HEK293 (cell line): ENCODE measurements around the gene MFSD6L.
A peak's percentile ranks its signal among the peaks of the same experiment; 100 is the strongest.

Source experiments
- CTCF ChIA-PET: fragments of 350-600 bp; formaldehyde crosslinking; extraction: SDS; loops from one replicate; lab custom pipeline; 2021; ENCODE audit warnings: antibody characterized with exemption; lab: Yijun Ruan, JAX
- POLR2A ChIA-PET: fragments of 300-600 bp; formaldehyde crosslinking; extraction: SDS; loops from one replicate; lab custom pipeline; 2020; ENCODE audit warnings: antibody characterized with exemption, inconsistent platforms; lab: Yijun Ruan, JAX
- H3K27ac ChIP-seq: fragments of 200-500 bp; sonication (Bioruptor generic); 2 replicates; pipeline ENCODE4 v1.5.1; 2014; ENCODE audit warnings: low read depth, low read length, control low read depth, inconsistent platforms; ENCODE audit errors: extremely low read depth
- H3K36me3 ChIP-seq, 2 experiments: fragments of 200-500 bp in 1 of 2; sonication (Bioruptor generic) in 1 of 2; 1 replicate in 1 of 2; 2 replicates in 1 of 2; pipeline ENCODE4 v1.5.1; 2014 to 2017; ENCODE audit warnings: inconsistent platforms in 2 of 2, low read length in 2 of 2; ENCODE audit not compliant: control insufficient read depth in 2 of 2, insufficient read depth in 1 of 2
- H3K4me1 ChIP-seq: fragments of 200-500 bp; sonication (Bioruptor generic); 2 replicates; pipeline ENCODE4 v1.5.1; 2014; ENCODE audit warnings: mild to moderate bottlenecking, low read length, inconsistent platforms; ENCODE audit not compliant: control insufficient read depth, insufficient read depth
- H3K4me3 ChIP-seq: 2 replicates; pipeline ENCODE4 v1.5.1; 2011; ENCODE audit warnings: low read depth, mild to moderate bottlenecking, control low read depth, low read length, moderate library complexity
- H3K9me3 ChIP-seq: fragments of 200-500 bp; sonication (Bioruptor generic); 2 replicates; pipeline ENCODE4 v1.5.1; 2014; ENCODE audit warnings: low read depth, low read length, inconsistent platforms; ENCODE audit not compliant: control insufficient read depth, insufficient read depth
- ELK4 ChIP-seq: IDR thresholded peaks from 2 replicates; pipeline ENCODE4 v1.6.1; 2011; ENCODE audit warnings: mild to moderate bottlenecking, low read depth, low read length, borderline replicate concordance
- HOXC10 ChIP-seq: sonication (generic); formaldehyde crosslinking; IDR thresholded peaks from 2 replicates; pipeline ENCODE4 v1.8.1; 2023; ENCODE audit warnings: mild to moderate bottlenecking, missing genetic modification reagents
- HOXD13 ChIP-seq: sonication (generic); formaldehyde crosslinking; IDR thresholded peaks from 2 replicates; pipeline ENCODE4 v1.8.0; 2022; ENCODE audit warnings: missing genetic modification reagents, borderline replicate concordance
- KLF1 ChIP-seq: fragments of 450-650 bp; formaldehyde crosslinking; IDR thresholded peaks from 2 replicates; pipeline ENCODE4 v1.5.1; 2016; ENCODE audit warnings: missing biosample characterization, missing genetic modification characterization
- KLF17 ChIP-seq: fragments of 450-650 bp; formaldehyde crosslinking; IDR thresholded peaks from 2 replicates; pipeline ENCODE4 v1.5.1; 2016; ENCODE audit warnings: missing biosample characterization, missing genetic modification characterization
- KLF7 ChIP-seq: fragments of 450-650 bp; formaldehyde crosslinking; IDR thresholded peaks from 2 replicates; pipeline ENCODE4 v1.5.1; 2016; ENCODE audit warnings: missing biosample characterization, missing genetic modification characterization, borderline replicate concordance
- RBAK ChIP-seq: fragments of 450-650 bp; formaldehyde crosslinking; IDR thresholded peaks from 2 replicates; pipeline ENCODE4 v1.5.1; 2016; ENCODE audit warnings: missing biosample characterization, missing genetic modification characterization
- SETDB1 ChIP-seq: IDR thresholded peaks from one replicate; pipeline ENCODE4 v1.6.1; 2017; ENCODE audit warnings: mild to moderate bottlenecking, low read length, moderate library complexity, mixed read lengths; ENCODE audit not compliant: insufficient read length
- TRIM28 ChIP-seq: IDR thresholded peaks from 2 replicates; pipeline ENCODE4 v1.6.1; 2011; ENCODE audit warnings: low read length, control low read depth, borderline replicate concordance
- ZBTB49 ChIP-seq: fragments of 450-650 bp; formaldehyde crosslinking; IDR thresholded peaks from 2 replicates; pipeline ENCODE4 v1.5.1; 2016; ENCODE audit warnings: missing biosample characterization, missing genetic modification characterization, low read depth
- ZFHX2 ChIP-seq: fragments of 450-650 bp; formaldehyde crosslinking; conservative IDR thresholded peaks from 2 replicates; pipeline ENCODE4 v1.5.1; 2016; ENCODE audit warnings: missing biosample characterization, missing genetic modification characterization
- ZNF292 ChIP-seq: fragments of 450-650 bp; formaldehyde crosslinking; IDR thresholded peaks from 2 replicates; pipeline ENCODE4 v1.5.1; 2016; ENCODE audit warnings: low read depth, missing biosample characterization, missing genetic modification characterization, borderline replicate concordance
- ZNF335 ChIP-seq: fragments of 450-650 bp; formaldehyde crosslinking; conservative IDR thresholded peaks from 2 replicates; pipeline ENCODE4 v1.5.1; 2016; ENCODE audit warnings: missing biosample characterization, missing genetic modification characterization
- ZNF544 ChIP-seq: fragments of 450-650 bp; formaldehyde crosslinking; IDR thresholded peaks from 2 replicates; pipeline ENCODE4 v1.5.0; 2017; ENCODE audit warnings: missing biosample characterization, missing genetic modification characterization
- ZNF558 ChIP-seq: fragments of 450-650 bp; formaldehyde crosslinking; IDR thresholded peaks from 2 replicates; pipeline ENCODE4 v1.5.1; 2016; ENCODE audit warnings: missing biosample characterization, missing genetic modification characterization
- ZNF571 ChIP-seq: fragments of 450-650 bp; formaldehyde crosslinking; IDR thresholded peaks from 2 replicates; pipeline ENCODE4 v1.5.0; 2017; ENCODE audit warnings: missing biosample characterization, missing genetic modification characterization
- ZNF747 ChIP-seq: fragments of 450-650 bp; formaldehyde crosslinking; IDR thresholded peaks from 2 replicates; pipeline ENCODE4 v1.5.1; 2016; ENCODE audit warnings: missing biosample characterization, missing genetic modification characterization
- TF ChIP-seq, protein P1 (sequence below): fragments of 450-650 bp; formaldehyde crosslinking; IDR thresholded peaks from 2 replicates; pipeline ENCODE4 v1.5.1; 2016; ENCODE audit warnings: missing biosample characterization, missing genetic modification characterization

The MFSD6L gene

DNA sequence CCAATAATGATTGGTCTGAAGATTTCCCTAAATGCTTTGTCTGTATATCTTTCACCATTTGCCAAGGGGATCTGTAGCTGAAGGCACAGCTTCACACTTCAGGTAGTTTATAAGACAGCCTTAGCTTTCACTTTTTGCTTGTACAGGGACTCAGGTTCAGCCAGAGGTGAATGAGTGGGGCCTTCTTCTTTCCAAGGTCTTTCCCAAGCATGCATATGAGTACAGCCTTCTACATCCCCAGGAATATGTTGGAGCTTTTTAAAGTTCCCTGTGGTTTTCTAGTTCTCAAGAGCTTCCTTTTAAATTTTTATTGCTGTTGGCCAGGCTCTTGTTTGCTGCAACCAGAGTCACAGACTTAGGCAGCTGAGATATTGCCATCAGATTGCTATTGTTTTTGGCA lies 22.9 kb downstream of the MFSD6L start:
- TF ChIP-seq ZNF747 (tag by site-specific recombination) = no peak
- TF ChIP-seq ZNF571 (tag by site-specific recombination) = no peak
- no peak for TF ChIP-seq HOXD13 (CRISPR knock-in tag)
- TF ChIP-seq ZNF335 (tag by site-specific recombination) = 0 out of 2 replicates have a peak, but pooled peaks have one; percentile 31
- no peak for TF ChIP-seq ZFHX2 (tag by site-specific recombination)
- TF ChIP-seq ZNF544 (tag by site-specific recombination) = no peak
- no peak for TF ChIP-seq ZBTB49 (tag by site-specific recombination)
- CTCF ChIA-PET = interaction anchor here (0.6 to 6.6 kb wide), 10 partner anchors 9 to 561 kb away, joined by 3 to 72 read pairs (median 5); no protein-coding TSS in a partner anchor
- POLR2A ChIA-PET = no interaction called here
- no peaks in the 10 kb centered on the region for H3K9me3 ChIP-seq
- H3K4me1 ChIP-seq = no peaks in the 10 kb centered on the region
- no peak overlapping the region for H3K4me3 ChIP-seq
- H3K36me3 ChIP-seq = no peaks in the 10 kb centered on the region
- no peak overlapping the region for H3K27ac ChIP-seq

GRCh38 chr17:8766731-8767130 lies 32.4 kb downstream of the MFSD6L start:
- TF ChIP-seq KLF1 (tag by site-specific recombination) (no peak), ELK4 (no peak), ZNF544 (tag by site-specific recombination) (no peak), RBAK (tag by site-specific recombination) (no peak), KLF17 (no peak), ZNF558 (tag by site-specific recombination) (no peak), ZNF335 (tag by site-specific recombination) (no peak), ZNF292 (no peak), KLF7 (tag by site-specific recombination) (no peak), HOXC10 (CRISPR knock-in tag) (no peak)
- CTCF ChIA-PET = interaction anchor here (1.3 to 3.5 kb wide), 3 partner anchors 9 to 20 kb away, joined by 6 to 17 read pairs (median 6); no protein-coding TSS in a partner anchor
- Histone ChIP-seq H3K4me3 (no peak overlapping the region), H3K9me3 (peaks cover 2% of the 10 kb centered on the region; the same call in 1 of the 2 replicates), H3K36me3 (no peaks in the 10 kb centered on the region), H3K27ac (no peak overlapping the region), H3K4me1 (no peaks in the 10 kb centered on the region)
- POLR2A ChIA-PET = no interaction called here

GRCh38 chr17:8762012-8762411 lies 37.2 kb downstream of the MFSD6L start:
- peaks cover 2% of the 10 kb centered on the region; the same call in 1 of the 2 replicates for H3K9me3 ChIP-seq
- H3K4me3 ChIP-seq = no peak overlapping the region
- H3K36me3 ChIP-seq = no peaks in the 10 kb centered on the region
- ChIA-PET POLR2A (no interaction called here), CTCF (interaction anchor here (0.6 to 2.6 kb wide), 2 partner anchors 14 to 23 kb away, joined by 5 to 11 read pairs; no protein-coding TSS in a partner anchor)
- no peaks in the 10 kb centered on the region for H3K4me1 ChIP-seq
- peak; percentile 57 for TF ChIP-seq SETDB1
- TF ChIP-seq, protein P1, sequence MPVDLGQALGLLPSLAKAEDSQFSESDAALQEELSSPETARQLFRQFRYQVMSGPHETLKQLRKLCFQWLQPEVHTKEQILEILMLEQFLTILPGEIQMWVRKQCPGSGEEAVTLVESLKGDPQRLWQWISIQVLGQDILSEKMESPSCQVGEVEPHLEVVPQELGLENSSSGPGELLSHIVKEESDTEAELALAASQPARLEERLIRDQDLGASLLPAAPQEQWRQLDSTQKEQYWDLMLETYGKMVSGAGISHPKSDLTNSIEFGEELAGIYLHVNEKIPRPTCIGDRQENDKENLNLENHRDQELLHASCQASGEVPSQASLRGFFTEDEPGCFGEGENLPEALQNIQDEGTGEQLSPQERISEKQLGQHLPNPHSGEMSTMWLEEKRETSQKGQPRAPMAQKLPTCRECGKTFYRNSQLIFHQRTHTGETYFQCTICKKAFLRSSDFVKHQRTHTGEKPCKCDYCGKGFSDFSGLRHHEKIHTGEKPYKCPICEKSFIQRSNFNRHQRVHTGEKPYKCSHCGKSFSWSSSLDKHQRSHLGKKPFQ (tag by site-specific recombination) = no peak
- peak; percentile 29; the same call in 1 of the 2 replicates for TF ChIP-seq TRIM28
- no peak overlapping the region for H3K27ac ChIP-seq
